Left forelimb (tissue), 1 donor: Measurements from ENCODE around the gene ARPIN.
"Not testable (repeated sequence)": the region's sequence is repeated elsewhere in the genome, so short reads cannot be mapped to it uniquely, and the experiment has no call there.

ENCODE experiments used
- DNase-seq: peaks from one replicate; pipeline ENCODE4 v3.0.0-alpha.2; 2018; ENCODE audit warnings: low spot score

ARPIN gene

GRCh38 chr15:89877083-89877425 is 35.7 kb downstream of the ARPIN start:
- DNase-seq, result no peak

GRCh38 chr15:89876396-89877082 is 36.2 kb downstream of the ARPIN start:
- no peak for DNase-seq

- no peak for DNase-seq
Observed at GRCh38 chr15:89875741-89876140, 37.0 kb downstream of the ARPIN start.

- DNase-seq, result peak; percentile 80
Observed at GRCh38 chr15:89874926-89875564, 37.7 kb downstream of the ARPIN start.

- DNase-seq, result no peak
Observed at GRCh38 chr15:89870688-89871288, 42.0 kb downstream of the ARPIN start.

GRCh38 chr15:89870006-89870405 is 42.7 kb downstream of the ARPIN start:
- no peak for DNase-seq

GRCh38 chr15:89869490-89869889 is 43.3 kb downstream of the ARPIN start:
- DNase-seq, result not testable (repeated sequence)

- no peak for DNase-seq
Observed at GRCh38 chr15:89864958-89865739, 47.6 kb downstream of the ARPIN start.

- DNase-seq, result no peak
Observed at GRCh38 chr15:89863918-89864317, 48.8 kb downstream of the ARPIN start.

- DNase-seq, result no peak
Observed at GRCh38 chr15:89860891-89861290, 51.9 kb downstream of the ARPIN start.

- DNase-seq, result no peak
Observed at GRCh38 chr15:89860431-89860830, 52.3 kb downstream of the ARPIN start.

- no peak for DNase-seq
Observed at GRCh38 chr15:89858661-89859458, 53.9 kb downstream of the ARPIN start.

- DNase-seq, result no peak
Observed at GRCh38 chr15:89857673-89858072, 55.1 kb downstream of the ARPIN start.

GRCh38 chr15:89855948-89856347 is 56.8 kb downstream of the ARPIN start:
- DNase-seq, result no peak

- DNase-seq, result not testable (repeated sequence)
Observed at GRCh38 chr15:89854863-89855262, 57.9 kb downstream of the ARPIN start.

GRCh38 chr15:89852342-89852995 is 60.3 kb downstream of the ARPIN start:
- DNase-seq, result no peak

GRCh38 chr15:89851673-89852341 is 60.9 kb downstream of the ARPIN start:
- DNase-seq, result no peak

- DNase-seq, result no peak
Observed at GRCh38 chr15:89848970-89849292, 63.8 kb downstream of the ARPIN start.

GRCh38 chr15:89847101-89847500 is 65.7 kb downstream of the ARPIN start:
- DNase-seq, result no peak

- no peak for DNase-seq
Observed at GRCh38 chr15:89845305-89845893, 67.4 kb downstream of the ARPIN start.
